ENCODE measurements around the gene MSLN.
A peak's percentile ranks its signal among the peaks of the same experiment; 100 is the strongest.
"Not testable (repeated sequence)": the region's sequence is repeated elsewhere in the genome, so short reads cannot be mapped to it uniquely, and the experiment has no call there.

Gene MSLN

GRCh38 chr16:749010-749409 lies 11.5 kb upstream of the MSLN start:
- peak; percentile 36 for DNase-seq
- in situ Hi-C loops (cut with HindIII; ENCODE audit: low pct_ligation_motif_present, low pct_unique_long_range_greater_than_20kb, low sequenced_read_pairs), result no loop called here

GRCh38 chr16:750485-750884 lies 10.0 kb upstream of the MSLN start:
- DNase-seq, result no peak
- in situ Hi-C loops (cut with HindIII; ENCODE audit: low pct_ligation_motif_present, low pct_unique_long_range_greater_than_20kb, low sequenced_read_pairs), result no loop called here

- DNase-seq, result no peak
These were observed 9.2 kb upstream of the MSLN start for GRCh38 chr16:751152-752006.

GRCh38 chr16:752007-752312 lies 8.6 kb upstream of the MSLN start:
- no peak for DNase-seq
- in situ Hi-C loops (cut with HindIII; ENCODE audit: low pct_ligation_motif_present, low pct_unique_long_range_greater_than_20kb, low sequenced_read_pairs), result no loop called here

More at GRCh38 chr16:751152-752006, 9.2 kb upstream of the MSLN start:
- in situ Hi-C loops (cut with HindIII; ENCODE audit: low pct_ligation_motif_present, low pct_unique_long_range_greater_than_20kb, low sequenced_read_pairs), result no loop called here

GRCh38 chr16:754121-754607 lies 6.4 kb upstream of the MSLN start:
- not testable (repeated sequence) for DNase-seq

GRCh38 chr16:754656-755055 lies 5.9 kb upstream of the MSLN start:
- DNase-seq, result no peak
- in situ Hi-C loops (cut with HindIII; ENCODE audit: low pct_ligation_motif_present, low pct_unique_long_range_greater_than_20kb, low sequenced_read_pairs), result no loop called here

More at GRCh38 chr16:754121-754607, 6.4 kb upstream of the MSLN start:
- in situ Hi-C loops (cut with HindIII; ENCODE audit: low pct_ligation_motif_present, low pct_unique_long_range_greater_than_20kb, low sequenced_read_pairs), result not testable (repeated sequence)

- no peak for DNase-seq
- in situ Hi-C loops (cut with HindIII; ENCODE audit: low pct_ligation_motif_present, low pct_unique_long_range_greater_than_20kb, low sequenced_read_pairs), result no loop called here
These were observed 4.1 kb upstream of the MSLN start for GRCh38 chr16:756428-756827.

GRCh38 chr16:759110-759910 lies 1.2 kb upstream of the MSLN start:
- DNase-seq, result no peak
- in situ Hi-C loops (cut with HindIII; ENCODE audit: low pct_ligation_motif_present, low pct_unique_long_range_greater_than_20kb, low sequenced_read_pairs), result no loop called here

- in situ Hi-C loops (cut with HindIII; ENCODE audit: low pct_ligation_motif_present, low pct_unique_long_range_greater_than_20kb, low sequenced_read_pairs), result no loop called here
- no peak for DNase-seq
These were observed 469 bp upstream of the MSLN start for GRCh38 chr16:760065-760464.

GRCh38 chr16:761625-762513 lies 1.3 kb downstream of the MSLN start:
- in situ Hi-C loops (cut with HindIII; ENCODE audit: low pct_ligation_motif_present, low pct_unique_long_range_greater_than_20kb, low sequenced_read_pairs), result no loop called here
- no peak for DNase-seq

- no peak for DNase-seq
- in situ Hi-C loops (cut with HindIII; ENCODE audit: low pct_ligation_motif_present, low pct_unique_long_range_greater_than_20kb, low sequenced_read_pairs), result no loop called here
These were observed 2.2 kb downstream of the MSLN start for GRCh38 chr16:762595-763268.

GRCh38 chr16:763369-764183 lies 3.0 kb downstream of the MSLN start:
- no peak for DNase-seq
- in situ Hi-C loops (cut with HindIII; ENCODE audit: low pct_ligation_motif_present, low pct_unique_long_range_greater_than_20kb, low sequenced_read_pairs), result no loop called here

- in situ Hi-C loops (cut with HindIII; ENCODE audit: low pct_ligation_motif_present, low pct_unique_long_range_greater_than_20kb, low sequenced_read_pairs), result no loop called here
These were observed 3.7 kb downstream of the MSLN start for GRCh38 chr16:764184-764750.

GRCh38 chr16:764848-765487 lies 4.4 kb downstream of the MSLN start:
- no peak for DNase-seq
- in situ Hi-C loops (cut with HindIII; ENCODE audit: low pct_ligation_motif_present, low pct_unique_long_range_greater_than_20kb, low sequenced_read_pairs), result no loop called here

More at GRCh38 chr16:764184-764750, 3.7 kb downstream of the MSLN start:
- DNase-seq, result no peak

GRCh38 chr16:765488-765865 lies 4.9 kb downstream of the MSLN start:
- in situ Hi-C loops (cut with HindIII; ENCODE audit: low pct_ligation_motif_present, low pct_unique_long_range_greater_than_20kb, low sequenced_read_pairs), result no loop called here
- no peak for DNase-seq

- no peak for DNase-seq
- in situ Hi-C loops (cut with HindIII; ENCODE audit: low pct_ligation_motif_present, low pct_unique_long_range_greater_than_20kb, low sequenced_read_pairs), result no loop called here
These were observed 5.7 kb downstream of the MSLN start for GRCh38 chr16:766008-766819.
